Measurements from ENCODE around the gene A4GNT. TPM values are rescaled to one million over a fixed set of nuclear protein-coding genes. Genes with fewer than 3 reads are reported as not detected.
"Not testable (repeated sequence)": the region's sequence is repeated elsewhere in the genome, so short reads cannot be mapped to it uniquely, and the experiment has no call there.

A4GNT gene
- total RNA-seq, 1 donor from 2014 or later: not detected

GRCh38 chr3:138092023-138092422 is 40.2 kb downstream of the A4GNT start:
- no peak overlapping the region for H3K27ac Mint-ChIP-seq
- H3K9me3 Mint-ChIP-seq: peaks cover 16% of the 10 kb centered on the region
- no peak overlapping the region for H3K4me3 Mint-ChIP-seq
- no peaks in the 10 kb centered on the region for H3K4me1 Mint-ChIP-seq
- TF ChIP-seq CTCF (IDR thresholded peaks at IDR 0.05; ENCODE audit: unreplicated experiment): no peak
- DNase-seq (ENCODE audit: low spot score in 2 of 2, unreplicated experiment in 2 of 2): no peak
- peaks cover 51% of the 10 kb centered on the region for H3K36me3 Mint-ChIP-seq
- H3K27me3 Mint-ChIP-seq (ENCODE audit: low read depth): no peaks in the 10 kb centered on the region

GRCh38 chr3:138089091-138089490 is 43.1 kb downstream of the A4GNT start:
- H3K27me3 Mint-ChIP-seq (ENCODE audit: low read depth): no peaks in the 10 kb centered on the region
- no peak for DNase-seq (ENCODE audit: low spot score in 2 of 2, unreplicated experiment in 2 of 2)
- no peaks in the 10 kb centered on the region for H3K4me1 Mint-ChIP-seq
- no peak overlapping the region for H3K27ac Mint-ChIP-seq
- peaks cover 16% of the 10 kb centered on the region for H3K9me3 Mint-ChIP-seq
- peaks cover 59% of the 10 kb centered on the region for H3K36me3 Mint-ChIP-seq
- no peak overlapping the region for H3K4me3 Mint-ChIP-seq
- TF ChIP-seq CTCF (IDR thresholded peaks at IDR 0.05; ENCODE audit: unreplicated experiment): no peak

GRCh38 chr3:138085745-138086144 is 46.4 kb downstream of the A4GNT start:
- not testable (repeated sequence) for H3K9me3 Mint-ChIP-seq; H3K27ac Mint-ChIP-seq; H3K4me3 Mint-ChIP-seq; DNase-seq (ENCODE audit: low spot score in 2 of 2, unreplicated experiment in 2 of 2); H3K27me3 Mint-ChIP-seq (ENCODE audit: low read depth)
- H3K4me1 Mint-ChIP-seq: peaks cover 14% of the 10 kb centered on the region
- peaks cover 41% of the 10 kb centered on the region for H3K36me3 Mint-ChIP-seq

GRCh38 chr3:138084196-138084595 is 48.0 kb downstream of the A4GNT start:
- Mint-ChIP-seq H3K36me3 (peaks cover 41% of the 10 kb centered on the region), H3K4me3 (no peak overlapping the region), H3K4me1 (peaks cover 14% of the 10 kb centered on the region), H3K27ac (no peak overlapping the region), H3K9me3 (no peaks in the 10 kb centered on the region), H3K27me3 (ENCODE audit: low read depth) (no peaks in the 10 kb centered on the region)
- DNase-seq (ENCODE audit: low spot score in 2 of 2, unreplicated experiment in 2 of 2): no peak
- no peak for TF ChIP-seq CTCF (IDR thresholded peaks at IDR 0.05; ENCODE audit: unreplicated experiment)

GRCh38 chr3:138082992-138083386 is 49.2 kb downstream of the A4GNT start:
- H3K27me3 Mint-ChIP-seq (ENCODE audit: low read depth): no peaks in the 10 kb centered on the region
- peaks cover 14% of the 10 kb centered on the region for H3K4me1 Mint-ChIP-seq
- H3K36me3 Mint-ChIP-seq: peaks cover 32% of the 10 kb centered on the region
- no peak for TF ChIP-seq CTCF (IDR thresholded peaks at IDR 0.05; ENCODE audit: unreplicated experiment)
- no peak overlapping the region for H3K27ac Mint-ChIP-seq
- no peak overlapping the region for H3K4me3 Mint-ChIP-seq
- no peak for DNase-seq (ENCODE audit: low spot score in 2 of 2, unreplicated experiment in 2 of 2)
- no peaks in the 10 kb centered on the region for H3K9me3 Mint-ChIP-seq

- Mint-ChIP-seq H3K27me3 (ENCODE audit: low read depth) (no peaks in the 10 kb centered on the region), H3K9me3 (no peaks in the 10 kb centered on the region), H3K36me3 (peaks cover 33% of the 10 kb centered on the region), H3K4me3 (no peak overlapping the region), H3K4me1 (peaks cover 14% of the 10 kb centered on the region), H3K27ac (peak overlapping the region; percentile 76)
- no peak for DNase-seq (ENCODE audit: low spot score in 2 of 2, unreplicated experiment in 2 of 2)
- TF ChIP-seq CTCF (IDR thresholded peaks at IDR 0.05; ENCODE audit: unreplicated experiment): no peak
Observed at GRCh38 chr3:138082085-138082991, 49.9 kb downstream of the A4GNT start.

Data from mesothelial cell of epicardium (in vitro differentiated cells).